HepG2 (cell line): Measurements from ENCODE around the gene B3GNT9. TPM values are rescaled to one million over a fixed set of nuclear protein-coding genes. Genes with fewer than 3 reads are reported as not detected.

ENCODE experiments used
- CREB1 ChIP-seq, 2 experiments: fragments of 450-650 bp in 1 of 2; IDR thresholded peaks; 2 replicates each; pipeline ENCODE4 v1.6.1; 2016 to 2017; ENCODE audit warnings: control low read depth in 1 of 2, mild to moderate bottlenecking in 1 of 2, missing compliant biosample characterization in 1 of 2, missing genetic modification characterization in 1 of 2
- ELF4 ChIP-seq: sonication (generic); formaldehyde crosslinking; IDR thresholded peaks from 2 replicates; pipeline ENCODE4 v1.5.0; 2020; ENCODE audit warnings: missing genetic modification reagents, mild to moderate bottlenecking, moderate library complexity, borderline replicate concordance
- ESRRA ChIP-seq: sonication (generic); formaldehyde crosslinking; IDR thresholded peaks from 2 replicates; pipeline ENCODE4 v1.5.1; 2020; ENCODE audit warnings: mild to moderate bottlenecking, low read depth, missing genetic modification reagents
- FOSL2 ChIP-seq: sonication (generic); formaldehyde crosslinking; IDR thresholded peaks from 2 replicates; pipeline ENCODE4 v1.4.0; 2020; ENCODE audit warnings: missing genetic modification reagents
- FOXJ3 ChIP-seq: sonication (generic); formaldehyde crosslinking; IDR thresholded peaks from 2 replicates; pipeline ENCODE4 v1.4.0; 2020; ENCODE audit warnings: missing genetic modification reagents, mild to moderate bottlenecking, borderline replicate concordance
- IKZF1 ChIP-seq: fragments of 450-650 bp; IDR thresholded peaks from 2 replicates; pipeline ENCODE4 v1.7.1; 2016
- KAT8 ChIP-seq: IDR thresholded peaks from 2 replicates; pipeline ENCODE4 v1.6.1; 2016; ENCODE audit warnings: missing genetic modification reagents, missing compliant biosample characterization
- KDM6A ChIP-seq: IDR thresholded peaks from 2 replicates; pipeline ENCODE4 v1.6.1; 2016; ENCODE audit warnings: low read depth
- KLF6 ChIP-seq: IDR thresholded peaks from 2 replicates; pipeline ENCODE4 v1.8.0; 2016; ENCODE audit warnings: missing biosample characterization, missing genetic modification reagents
- MED1 ChIP-seq: sonication (generic); formaldehyde crosslinking; IDR thresholded peaks from 2 replicates; pipeline ENCODE4 v1.4.0; 2020; ENCODE audit warnings: missing genetic modification reagents
- MIXL1 ChIP-seq: IDR thresholded peaks from 2 replicates; pipeline ENCODE4 v1.6.1; 2016
- MTA3 ChIP-seq: sonication (generic); formaldehyde crosslinking; IDR thresholded peaks from 2 replicates; pipeline ENCODE4 v1.4.0; 2020; ENCODE audit warnings: missing genetic modification reagents
- RAD21 ChIP-seq: fragments of 450-650 bp; formaldehyde crosslinking; IDR thresholded peaks from 2 replicates; pipeline ENCODE4 v1.5.0; 2020; ENCODE audit warnings: mild to moderate bottlenecking
- TRIM24 ChIP-seq: sonication (generic); formaldehyde crosslinking; IDR thresholded peaks from 2 replicates; pipeline ENCODE4 v1.8.0; 2022; ENCODE audit warnings: mild to moderate bottlenecking, missing genetic modification reagents
- TSC22D2 ChIP-seq: sonication (generic); formaldehyde crosslinking; IDR thresholded peaks from 2 replicates; pipeline ENCODE4 v1.5.1; 2020; ENCODE audit warnings: missing genetic modification reagents, mild to moderate bottlenecking, borderline replicate concordance
- ZFP36 ChIP-seq: fragments of 150-350 bp; IDR thresholded peaks from 2 replicates; pipeline ENCODE4 v1.6.1; 2018; ENCODE audit warnings: borderline replicate concordance, low read length, low read depth; ENCODE audit not compliant: partially characterized antibody
- ZNF180 ChIP-seq: sonication (generic); formaldehyde crosslinking; IDR thresholded peaks from 2 replicates; pipeline ENCODE4 v1.4.0; 2020; ENCODE audit warnings: low read depth, missing genetic modification reagents, borderline replicate concordance
- ZNF24 ChIP-seq: fragments of 450-650 bp; IDR thresholded peaks from 2 replicates; pipeline ENCODE4 v1.6.1; 2017; ENCODE audit warnings: antibody characterized with exemption, mild to moderate bottlenecking
- ZNF589 ChIP-seq: sonication (generic); formaldehyde crosslinking; conservative IDR thresholded peaks from 2 replicates; pipeline ENCODE4 v1.8.0; 2022; ENCODE audit warnings: mild to moderate bottlenecking, moderate library complexity, missing genetic modification reagents
- ZNF616 ChIP-seq: sonication (generic); formaldehyde crosslinking; IDR thresholded peaks from 2 replicates; pipeline ENCODE4 v1.5.0; 2020; ENCODE audit warnings: low read depth, mild to moderate bottlenecking, missing genetic modification reagents
- ZNF790 ChIP-seq: sonication (generic); formaldehyde crosslinking; IDR thresholded peaks from 2 replicates; pipeline ENCODE4 v1.8.0; 2022; ENCODE audit warnings: missing genetic modification reagents, mild to moderate bottlenecking, borderline replicate concordance
- ZNF891 ChIP-seq: sonication (generic); formaldehyde crosslinking; IDR thresholded peaks from 2 replicates; pipeline ENCODE4 v1.5.0; 2020; ENCODE audit warnings: mild to moderate bottlenecking, missing genetic modification reagents
- ZSCAN29 ChIP-seq: sonication (generic); formaldehyde crosslinking; conservative IDR thresholded peaks from 2 replicates; pipeline ENCODE4 v1.4.0; 2020; ENCODE audit warnings: mild to moderate bottlenecking, missing genetic modification reagents
- polyA plus RNA-seq, 8 experiments: library from polyadenylated mRNA; depleted of rRNA in 3 of 8; stranded (reverse) in 7 of 8; unstranded in 1 of 8; fragments of >200 nt; fragmentation: Illumina TruSeq in 4 of 8; extraction: Trizol in 4 of 8; gene quantifications; 2 replicates each; pipeline versions ENCODE4 v1.2.1 to v1.2.3, GENCODE V29; 2011 to 2016; ENCODE audit warnings: low read depth in 4 of 8, missing spikeins in 1 of 8, mixed read lengths in 1 of 8; ENCODE audit not compliant: insufficient read depth in 1 of 8
- total RNA-seq, 5 experiments: library from RNA; depleted of rRNA; stranded (reverse); fragments of >200 nt; fragmentation: Illumina TruSeq; extraction: Trizol; gene quantifications; 2 replicates each; pipeline ENCODE4 v1.2.3, GENCODE V29; 2016; ENCODE audit warnings: low read depth in 1 of 5
- TF ChIP-seq, protein P1 (sequence below): sonication (generic); formaldehyde crosslinking; IDR thresholded peaks from 2 replicates; pipeline ENCODE4 v1.4.0; 2020; ENCODE audit warnings: missing genetic modification reagents
- TF ChIP-seq, protein P2 (sequence below): sonication (generic); formaldehyde crosslinking; IDR thresholded peaks from 2 replicates; pipeline ENCODE4 v1.4.0; 2020; ENCODE audit warnings: missing genetic modification reagents
- TF ChIP-seq, protein P3 (sequence below): sonication (generic); formaldehyde crosslinking; IDR thresholded peaks from 2 replicates; pipeline ENCODE4 v1.9.0; 2021; ENCODE audit warnings: missing genetic modification reagents, mild to moderate bottlenecking, borderline replicate concordance

Gene B3GNT9
- total and polyA plus RNA-seq, 2 of the 13 experiments (the other 11 are each of a cell fraction or from before 2014, with no cell fraction given) = 1.5 to 3.1 TPM

DNA sequence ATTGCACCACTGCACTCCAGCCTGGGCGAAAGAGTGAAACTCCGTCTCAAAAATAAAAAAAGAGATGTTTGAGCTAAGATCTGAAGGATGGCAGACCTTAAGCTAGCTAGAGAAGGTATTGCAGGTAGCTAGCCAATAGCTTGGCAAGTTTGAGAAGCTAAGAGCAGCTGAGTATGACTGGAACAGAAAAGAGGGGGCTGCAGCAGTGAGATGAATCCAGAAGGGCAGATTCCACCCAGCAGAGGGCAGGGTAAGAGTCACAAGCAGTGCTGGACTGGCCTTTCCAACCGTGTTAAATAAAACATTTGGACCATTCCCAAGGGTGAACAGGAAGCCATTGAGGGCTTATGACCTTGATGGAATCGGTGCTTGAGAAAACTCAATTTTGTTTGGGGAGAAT is 46.7 kb downstream of the B3GNT9 start (continued):
- TF ChIP-seq TSC22D2 = no peak
- no peak for TF ChIP-seq ZNF24
- TF ChIP-seq, protein P1, sequence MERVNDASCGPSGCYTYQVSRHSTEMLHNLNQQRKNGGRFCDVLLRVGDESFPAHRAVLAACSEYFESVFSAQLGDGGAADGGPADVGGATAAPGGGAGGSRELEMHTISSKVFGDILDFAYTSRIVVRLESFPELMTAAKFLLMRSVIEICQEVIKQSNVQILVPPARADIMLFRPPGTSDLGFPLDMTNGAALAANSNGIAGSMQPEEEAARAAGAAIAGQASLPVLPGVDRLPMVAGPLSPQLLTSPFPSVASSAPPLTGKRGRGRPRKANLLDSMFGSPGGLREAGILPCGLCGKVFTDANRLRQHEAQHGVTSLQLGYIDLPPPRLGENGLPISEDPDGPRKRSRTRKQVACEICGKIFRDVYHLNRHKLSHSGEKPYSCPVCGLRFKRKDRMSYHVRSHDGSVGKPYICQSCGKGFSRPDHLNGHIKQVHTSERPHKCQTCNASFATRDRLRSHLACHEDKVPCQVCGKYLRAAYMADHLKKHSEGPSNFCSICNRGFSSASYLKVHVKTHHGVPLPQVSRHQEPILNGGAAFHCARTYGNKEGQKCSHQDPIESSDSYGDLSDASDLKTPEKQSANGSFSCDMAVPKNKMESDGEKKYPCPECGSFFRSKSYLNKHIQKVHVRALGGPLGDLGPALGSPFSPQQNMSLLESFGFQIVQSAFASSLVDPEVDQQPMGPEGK (CRISPR knock-in tag) = 0 out of 2 replicates have a peak, but pooled peaks have one; percentile 30
- TF ChIP-seq ZNF589 (CRISPR knock-in tag) = no peak
- TF ChIP-seq, protein P2, sequence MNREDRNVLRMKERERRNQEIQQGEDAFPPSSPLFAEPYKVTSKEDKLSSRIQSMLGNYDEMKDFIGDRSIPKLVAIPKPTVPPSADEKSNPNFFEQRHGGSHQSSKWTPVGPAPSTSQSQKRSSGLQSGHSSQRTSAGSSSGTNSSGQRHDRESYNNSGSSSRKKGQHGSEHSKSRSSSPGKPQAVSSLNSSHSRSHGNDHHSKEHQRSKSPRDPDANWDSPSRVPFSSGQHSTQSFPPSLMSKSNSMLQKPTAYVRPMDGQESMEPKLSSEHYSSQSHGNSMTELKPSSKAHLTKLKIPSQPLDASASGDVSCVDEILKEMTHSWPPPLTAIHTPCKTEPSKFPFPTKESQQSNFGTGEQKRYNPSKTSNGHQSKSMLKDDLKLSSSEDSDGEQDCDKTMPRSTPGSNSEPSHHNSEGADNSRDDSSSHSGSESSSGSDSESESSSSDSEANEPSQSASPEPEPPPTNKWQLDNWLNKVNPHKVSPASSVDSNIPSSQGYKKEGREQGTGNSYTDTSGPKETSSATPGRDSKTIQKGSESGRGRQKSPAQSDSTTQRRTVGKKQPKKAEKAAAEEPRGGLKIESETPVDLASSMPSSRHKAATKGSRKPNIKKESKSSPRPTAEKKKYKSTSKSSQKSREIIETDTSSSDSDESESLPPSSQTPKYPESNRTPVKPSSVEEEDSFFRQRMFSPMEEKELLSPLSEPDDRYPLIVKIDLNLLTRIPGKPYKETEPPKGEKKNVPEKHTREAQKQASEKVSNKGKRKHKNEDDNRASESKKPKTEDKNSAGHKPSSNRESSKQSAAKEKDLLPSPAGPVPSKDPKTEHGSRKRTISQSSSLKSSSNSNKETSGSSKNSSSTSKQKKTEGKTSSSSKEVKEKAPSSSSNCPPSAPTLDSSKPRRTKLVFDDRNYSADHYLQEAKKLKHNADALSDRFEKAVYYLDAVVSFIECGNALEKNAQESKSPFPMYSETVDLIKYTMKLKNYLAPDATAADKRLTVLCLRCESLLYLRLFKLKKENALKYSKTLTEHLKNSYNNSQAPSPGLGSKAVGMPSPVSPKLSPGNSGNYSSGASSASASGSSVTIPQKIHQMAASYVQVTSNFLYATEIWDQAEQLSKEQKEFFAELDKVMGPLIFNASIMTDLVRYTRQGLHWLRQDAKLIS (CRISPR knock-in tag) = no peak
- no peak for TF ChIP-seq ZNF891
- TF ChIP-seq KAT8 (CRISPR knock-in tag) = peak; percentile 29; the same call in 1 of the 2 replicates
- TF ChIP-seq IKZF1 = no peak
- TF ChIP-seq ZNF616 (CRISPR knock-in tag) = 0 out of 2 replicates have a peak, but pooled peaks have one; percentile 30
- TF ChIP-seq MTA3 = no peak
- TF ChIP-seq FOSL2 (CRISPR knock-in tag) = peak; percentile 50
- no peak for TF ChIP-seq ZNF180
- no peak for TF ChIP-seq ZNF790
- TF ChIP-seq, protein P3, sequence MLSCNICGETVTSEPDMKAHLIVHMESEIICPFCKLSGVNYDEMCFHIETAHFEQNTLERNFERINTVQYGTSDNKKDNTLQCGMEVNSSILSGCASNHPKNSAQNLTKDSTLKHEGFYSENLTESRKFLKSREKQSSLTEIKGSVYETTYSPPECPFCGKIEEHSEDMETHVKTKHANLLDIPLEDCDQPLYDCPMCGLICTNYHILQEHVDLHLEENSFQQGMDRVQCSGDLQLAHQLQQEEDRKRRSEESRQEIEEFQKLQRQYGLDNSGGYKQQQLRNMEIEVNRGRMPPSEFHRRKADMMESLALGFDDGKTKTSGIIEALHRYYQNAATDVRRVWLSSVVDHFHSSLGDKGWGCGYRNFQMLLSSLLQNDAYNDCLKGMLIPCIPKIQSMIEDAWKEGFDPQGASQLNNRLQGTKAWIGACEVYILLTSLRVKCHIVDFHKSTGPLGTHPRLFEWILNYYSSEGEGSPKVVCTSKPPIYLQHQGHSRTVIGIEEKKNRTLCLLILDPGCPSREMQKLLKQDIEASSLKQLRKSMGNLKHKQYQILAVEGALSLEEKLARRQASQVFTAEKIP (CRISPR knock-in tag) = no peak
- no peak for TF ChIP-seq ELF4 (CRISPR knock-in tag)
- TF ChIP-seq MIXL1 = 0 out of 2 replicates have a peak, but pooled peaks have one; percentile 20
- TF ChIP-seq FOXJ3 (CRISPR knock-in tag) = no peak
- no peak for TF ChIP-seq ZSCAN29
- TF ChIP-seq TRIM24 (CRISPR knock-in tag) = no peak
- TF ChIP-seq CREB1 (IDR thresholded peaks at IDR 0.05) = no peak
- no peak for TF ChIP-seq CREB1 (CRISPR knock-in tag; IDR thresholded peaks at IDR 0.05)
- no peak for TF ChIP-seq KDM6A (CRISPR knock-in tag)
- peak; percentile 71 for TF ChIP-seq RAD21 (CRISPR knock-in tag)
- TF ChIP-seq MED1 (CRISPR knock-in tag) = peak; percentile 24; the same call in 1 of the 2 replicates
- TF ChIP-seq KLF6 (CRISPR knock-in tag) = no peak
- no peak for TF ChIP-seq ZFP36
- TF ChIP-seq ESRRA (CRISPR knock-in tag) = 0 out of 2 replicates have a peak, but pooled peaks have one; percentile 45
